ENCODE measurements around the gene BRD1.
"Not testable (repeated sequence)": the region's sequence is repeated elsewhere in the genome, so short reads cannot be mapped to it uniquely, and the experiment has no call there.

The BRD1 gene

GRCh38 chr22:49768951-49769690 lies 58.6 kb downstream of the BRD1 start:
- DNase-seq (ENCODE audit: low read depth): no peak

GRCh38 chr22:49768077-49768910 lies 59.4 kb downstream of the BRD1 start:
- no peak for DNase-seq (ENCODE audit: low read depth)

GRCh38 chr22:49767355-49768062 lies 60.2 kb downstream of the BRD1 start:
- DNase-seq (ENCODE audit: low read depth): no peak

GRCh38 chr22:49765951-49766350 lies 61.7 kb downstream of the BRD1 start:
- no peak for DNase-seq (ENCODE audit: low read depth)

- DNase-seq (ENCODE audit: low read depth): no peak
Measured at GRCh38 chr22:49765091-49765771, 62.4 kb downstream of the BRD1 start.

- DNase-seq (ENCODE audit: low read depth): no peak
Measured at GRCh38 chr22:49764127-49764581, 63.5 kb downstream of the BRD1 start.

GRCh38 chr22:49763696-49764095 lies 64.0 kb downstream of the BRD1 start:
- no peak for DNase-seq (ENCODE audit: low read depth)

- DNase-seq (ENCODE audit: low read depth): no peak
Measured at GRCh38 chr22:49763138-49763537, 64.5 kb downstream of the BRD1 start.

- not testable (repeated sequence) for DNase-seq (ENCODE audit: low read depth)
Measured at GRCh38 chr22:49762571-49762970, 65.1 kb downstream of the BRD1 start.

- no peak for DNase-seq (ENCODE audit: low read depth)
Measured at GRCh38 chr22:49761836-49762235, 65.8 kb downstream of the BRD1 start.

- DNase-seq (ENCODE audit: low read depth): no peak
Measured at GRCh38 chr22:49760630-49761571, 66.8 kb downstream of the BRD1 start.

GRCh38 chr22:49760280-49760629 lies 67.4 kb downstream of the BRD1 start:
- DNase-seq (ENCODE audit: low read depth): no peak

- no peak for DNase-seq (ENCODE audit: low read depth)
Measured at GRCh38 chr22:49756676-49757075, 71.0 kb downstream of the BRD1 start.

- DNase-seq (ENCODE audit: low read depth): no peak
Measured at GRCh38 chr22:49756201-49756600, 71.5 kb downstream of the BRD1 start.

GRCh38 chr22:49755631-49756001 lies 72.1 kb downstream of the BRD1 start:
- no peak for DNase-seq (ENCODE audit: low read depth)

- no peak for DNase-seq (ENCODE audit: low read depth)
Measured at GRCh38 chr22:49754696-49755630, 72.7 kb downstream of the BRD1 start.

GRCh38 chr22:49753961-49754695 lies 73.5 kb downstream of the BRD1 start:
- DNase-seq (ENCODE audit: low read depth): no peak

- DNase-seq (ENCODE audit: low read depth): no peak
Measured at GRCh38 chr22:49753276-49753890, 74.3 kb downstream of the BRD1 start.

GRCh38 chr22:49752598-49753091 lies 75.0 kb downstream of the BRD1 start:
- no peak for DNase-seq (ENCODE audit: low read depth)
